Measurements from ENCODE around the gene TIPARP.

TIPARP gene

DNA sequence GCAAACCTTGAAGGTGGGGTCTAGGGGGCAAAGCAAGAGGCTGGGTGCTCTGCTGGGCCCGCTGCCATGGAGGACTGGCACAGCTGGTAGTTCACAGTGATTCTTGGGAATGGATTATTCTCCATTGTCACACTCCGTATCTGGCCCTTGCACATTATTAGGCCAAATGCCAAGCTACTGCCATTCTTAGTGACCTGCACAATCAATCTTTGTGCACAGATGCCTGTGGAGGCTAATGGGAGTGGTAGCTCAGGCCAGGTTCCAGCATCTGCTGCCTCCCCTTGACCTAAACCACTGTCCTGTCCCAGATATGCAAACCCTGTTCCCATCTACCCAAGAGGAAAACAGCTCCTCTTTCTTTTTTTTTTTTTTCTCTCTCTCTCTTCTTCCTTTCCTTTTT, 67.5 kb downstream of the TIPARP start:
- H3K9me2 ChIP-seq (ENCODE audit: low read depth, low read length) = no peaks in the 10 kb centered on the region
- H3F3A ChIP-seq (ENCODE audit: insufficient read depth, low read length) = no peaks in the 10 kb centered on the region
- no peaks in the 10 kb centered on the region for H3K27me3 ChIP-seq (ENCODE audit: insufficient read depth, low read length)
- peaks cover 6% of the 10 kb centered on the region for H3K9me3 ChIP-seq (ENCODE audit: low read length)
- TF ChIP-seq EZH2 (IDR thresholded peaks at IDR 0.05; ENCODE audit: borderline replicate concordance, low read length) (no peak), CTCF (IDR thresholded peaks at IDR 0.05; ENCODE audit: low read length) (no peak)
- H3K9ac ChIP-seq (ENCODE audit: low read length) = no peak overlapping the region
- H3K4me3 ChIP-seq (ENCODE audit: low read depth, low read length, poor library complexity, severe bottlenecking) = no peak overlapping the region
- no peak overlapping the region for H2AFZ ChIP-seq (ENCODE audit: low read length)
- no peaks in the 10 kb centered on the region; the same call in 1 of the 2 replicates for H3K36me3 ChIP-seq (ENCODE audit: insufficient read depth, low read length)
- H3K79me2 ChIP-seq (ENCODE audit: insufficient read depth, low read length) = no peaks in the 10 kb centered on the region
- H3K4me2 ChIP-seq (ENCODE audit: low read length) = no peak overlapping the region
- H4K20me1 ChIP-seq (ENCODE audit: insufficient read depth, low read length) = no peaks in the 10 kb centered on the region
- no peaks in the 10 kb centered on the region for H3K4me1 ChIP-seq (ENCODE audit: insufficient read depth, low read length, severe bottlenecking)
- no peak overlapping the region for H3K27ac ChIP-seq (ENCODE audit: low read depth, low read length, poor library complexity, severe bottlenecking)

DNA sequence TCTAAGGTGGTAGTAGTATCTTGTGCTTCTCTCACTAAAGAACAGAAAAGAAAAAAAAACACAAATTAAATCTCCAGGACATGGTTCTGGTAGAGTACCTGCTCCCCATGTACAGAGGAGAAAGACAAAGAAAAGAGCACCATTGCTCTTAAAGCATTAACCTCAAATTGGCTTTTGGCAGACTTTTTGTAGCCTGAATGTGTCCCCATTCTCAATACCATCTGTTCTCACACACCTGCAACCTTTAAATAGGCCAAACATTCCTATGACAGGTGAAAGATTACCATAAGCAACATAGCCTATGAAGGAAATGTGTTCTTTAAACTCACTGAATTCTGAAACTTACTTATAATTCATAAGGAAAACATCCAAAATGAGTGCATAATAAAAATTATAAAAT, 68.0 kb downstream of the TIPARP start:
- no peak overlapping the region for H3K9ac ChIP-seq (ENCODE audit: low read length)
- H3K4me2 ChIP-seq (ENCODE audit: low read length) = no peak overlapping the region
- no peaks in the 10 kb centered on the region; the same call in 1 of the 2 replicates for H3K36me3 ChIP-seq (ENCODE audit: insufficient read depth, low read length)
- no peak overlapping the region for H3K27ac ChIP-seq (ENCODE audit: low read depth, low read length, poor library complexity, severe bottlenecking)
- no peaks in the 10 kb centered on the region for H3K4me1 ChIP-seq (ENCODE audit: insufficient read depth, low read length, severe bottlenecking)
- H2AFZ ChIP-seq (ENCODE audit: low read length) = no peak overlapping the region
- no peak overlapping the region for H3K4me3 ChIP-seq (ENCODE audit: low read depth, low read length, poor library complexity, severe bottlenecking)
- H3K79me2 ChIP-seq (ENCODE audit: insufficient read depth, low read length) = no peaks in the 10 kb centered on the region
- H3K27me3 ChIP-seq (ENCODE audit: insufficient read depth, low read length) = no peaks in the 10 kb centered on the region
- no peaks in the 10 kb centered on the region for H3K9me2 ChIP-seq (ENCODE audit: low read depth, low read length)
- no peak for TF ChIP-seq CTCF (IDR thresholded peaks at IDR 0.05; ENCODE audit: low read length)
- TF ChIP-seq EZH2 (IDR thresholded peaks at IDR 0.05; ENCODE audit: borderline replicate concordance, low read length) = no peak
- H4K20me1 ChIP-seq (ENCODE audit: insufficient read depth, low read length) = no peaks in the 10 kb centered on the region
- H3K9me3 ChIP-seq (ENCODE audit: low read length) = peaks cover 10% of the 10 kb centered on the region
- H3F3A ChIP-seq (ENCODE audit: insufficient read depth, low read length) = no peaks in the 10 kb centered on the region

DNA sequence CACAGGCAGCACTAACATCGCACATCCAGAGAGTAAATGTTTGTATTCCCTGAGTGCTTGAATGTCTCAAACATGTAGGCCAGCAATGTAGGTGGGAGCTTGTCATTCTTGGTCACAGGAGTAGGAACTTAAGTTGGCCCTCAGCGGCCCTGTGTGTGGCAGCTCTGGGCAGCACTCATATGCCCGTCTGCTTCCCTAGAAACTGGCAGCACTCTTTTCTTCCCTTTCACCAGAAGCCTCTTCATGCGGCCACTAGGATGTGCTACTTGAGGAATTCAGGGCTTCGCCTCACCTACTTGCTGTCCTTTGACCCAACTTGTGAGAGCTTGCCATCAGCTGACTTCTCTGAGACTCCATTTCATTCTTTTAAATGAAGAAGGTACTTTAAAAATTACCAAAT, 69.5 kb downstream of the TIPARP start:
- Histone ChIP-seq H3K9ac (ENCODE audit: low read length) (no peak overlapping the region), H4K20me1 (ENCODE audit: insufficient read depth, low read length) (no peaks in the 10 kb centered on the region), H3K36me3 (ENCODE audit: insufficient read depth, low read length) (no peaks in the 10 kb centered on the region; the same call in 1 of the 2 replicates), H3K4me2 (ENCODE audit: low read length) (no peak overlapping the region), H2AFZ (ENCODE audit: low read length) (no peak overlapping the region), H3K27me3 (ENCODE audit: insufficient read depth, low read length) (no peaks in the 10 kb centered on the region), H3K79me2 (ENCODE audit: insufficient read depth, low read length) (no peaks in the 10 kb centered on the region), H3K27ac (ENCODE audit: low read depth, low read length, poor library complexity, severe bottlenecking) (no peak overlapping the region), H3K9me3 (ENCODE audit: low read length) (peaks cover 18% of the 10 kb centered on the region), H3K9me2 (ENCODE audit: low read depth, low read length) (no peaks in the 10 kb centered on the region), H3K4me1 (ENCODE audit: insufficient read depth, low read length, severe bottlenecking) (no peaks in the 10 kb centered on the region), H3F3A (ENCODE audit: insufficient read depth, low read length) (no peaks in the 10 kb centered on the region), H3K4me3 (ENCODE audit: low read depth, low read length, poor library complexity, severe bottlenecking) (no peak overlapping the region)
- TF ChIP-seq EZH2 (IDR thresholded peaks at IDR 0.05; ENCODE audit: borderline replicate concordance, low read length) (no peak), CTCF (IDR thresholded peaks at IDR 0.05; ENCODE audit: low read length) (no peak)

All from OCI-LY1 (cell line).